SHP77 treated with DMSO at 0.1 percent for 48 hours (cell line): ENCODE measurements around the gene KIRREL3.

ENCODE experiments used
- DNase-seq: peaks from one replicate; lab custom pipeline; 2025; lab: John Stamatoyannopoulos, UW

The KIRREL3 gene

DNA sequence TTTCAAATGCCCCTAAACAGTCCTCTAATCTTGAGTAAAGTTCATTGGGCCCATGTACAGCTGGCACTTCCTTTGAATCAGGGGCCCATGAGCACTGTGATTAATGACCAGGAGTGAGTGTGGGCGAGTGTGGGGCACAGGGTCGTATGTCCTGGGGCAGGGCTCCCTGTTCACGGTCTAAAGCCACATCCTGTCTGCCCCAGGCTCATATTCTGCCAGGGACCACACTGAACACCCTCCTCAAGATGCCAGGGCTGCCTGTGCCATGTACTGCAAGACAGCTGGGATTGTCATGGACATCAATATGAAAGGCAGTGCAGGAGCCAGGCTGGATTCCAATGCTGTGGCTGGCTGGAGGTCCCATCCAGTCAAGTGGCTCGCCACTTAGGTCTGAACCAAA, 130.5 kb downstream of the KIRREL3 start:
- DNase-seq = no peak

DNA sequence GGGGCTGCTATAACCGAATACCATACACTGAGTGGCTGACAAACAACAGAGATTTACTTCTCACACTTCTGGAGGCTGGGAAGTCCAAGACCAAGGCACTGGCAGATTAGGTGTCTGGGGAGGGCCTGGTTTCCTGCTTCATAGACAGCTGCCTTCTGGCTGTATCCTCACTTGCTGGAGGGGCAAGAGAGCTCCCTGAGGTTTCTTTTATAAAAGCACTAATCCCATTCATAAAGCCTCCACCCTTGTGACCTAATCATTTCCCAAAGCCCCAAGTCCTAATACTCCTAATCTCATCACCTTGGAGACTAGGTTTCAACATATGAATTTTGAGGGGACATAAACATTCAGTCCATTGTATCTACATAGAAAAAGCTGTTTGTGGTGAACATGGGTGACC, 131.8 kb downstream of the KIRREL3 start:
- DNase-seq = no peak

DNA sequence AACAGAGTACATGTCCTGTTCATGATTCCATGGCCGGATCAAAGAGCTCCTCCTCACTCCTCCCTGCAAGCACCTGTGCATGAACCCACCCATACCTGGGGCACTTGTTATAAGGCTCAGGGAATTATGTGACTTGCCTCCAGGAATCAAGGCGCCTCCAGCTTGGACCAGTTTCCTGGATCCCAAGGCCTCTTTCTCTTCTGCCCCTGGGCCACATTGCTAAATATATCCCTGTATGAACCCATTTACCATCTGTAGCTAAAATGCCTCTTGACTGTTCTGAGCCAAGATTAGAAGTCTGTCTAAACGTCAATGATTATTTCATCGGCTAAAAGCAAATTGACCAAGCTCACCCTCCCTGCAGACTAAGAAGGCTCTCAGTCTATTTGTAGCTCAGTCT, 135.6 kb downstream of the KIRREL3 start:
- DNase-seq = no peak

DNA sequence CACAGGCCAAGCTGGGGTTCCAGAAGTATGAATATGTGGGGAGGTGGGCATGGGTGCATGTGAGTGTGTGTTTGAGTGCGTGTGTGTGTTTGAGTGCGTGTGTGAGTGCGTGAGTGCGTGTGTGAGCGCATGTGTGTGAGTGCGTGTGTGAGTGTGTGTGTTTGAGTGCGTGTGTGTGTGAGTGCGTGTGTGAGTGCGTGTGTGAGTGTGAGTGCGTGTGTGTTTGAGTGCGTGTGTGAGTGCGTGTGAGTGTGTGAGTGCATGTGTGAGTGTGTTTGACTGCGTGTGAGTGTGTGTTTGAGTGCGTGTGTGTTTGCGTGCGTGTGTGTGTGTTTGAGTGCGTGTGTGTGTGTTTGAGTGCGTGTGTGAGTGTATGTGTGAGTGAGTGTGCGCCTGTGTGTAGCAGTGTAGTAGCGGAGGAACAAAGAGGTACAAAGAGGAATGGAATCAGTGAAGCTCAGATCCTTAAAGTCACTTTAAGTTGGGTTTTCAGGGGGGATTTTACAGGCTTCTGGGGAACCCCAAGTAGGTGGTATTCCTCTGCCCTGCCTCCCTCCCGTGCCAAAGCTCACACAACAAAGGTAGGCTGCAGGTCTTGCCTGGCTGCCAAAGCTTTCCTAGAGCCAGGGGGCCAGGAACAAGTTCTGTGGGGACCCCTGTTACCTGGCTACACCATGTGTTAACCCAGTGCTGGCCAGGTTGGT, 137.1 kb downstream of the KIRREL3 start:
- no peak for DNase-seq

DNA sequence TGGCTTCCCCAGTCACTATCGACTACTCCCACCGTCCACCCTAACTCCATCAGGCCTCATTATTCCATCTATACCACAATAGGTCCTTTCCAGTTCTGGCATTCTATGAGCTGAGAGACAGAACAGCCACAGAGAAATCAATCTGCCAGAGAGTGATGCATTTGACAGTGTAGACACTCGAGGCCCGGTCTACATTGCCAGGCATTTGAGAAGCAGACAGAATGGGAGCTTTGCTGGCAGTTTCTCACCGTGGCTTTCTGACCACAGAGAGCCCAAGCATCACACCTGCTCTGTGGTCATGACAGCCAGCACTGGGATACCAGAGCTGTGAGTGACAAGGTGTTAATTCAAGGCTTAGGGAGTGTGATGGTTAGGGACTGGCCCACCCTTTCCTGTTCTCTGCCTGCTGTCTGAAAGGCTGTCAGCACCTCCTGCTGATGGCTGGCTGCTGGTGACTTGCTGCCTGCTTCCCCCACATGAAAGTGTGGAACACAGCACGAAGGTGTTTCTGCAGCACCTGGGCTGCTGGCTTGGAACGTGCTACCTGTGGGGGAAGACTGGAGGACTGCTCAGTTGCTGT, 137.8 kb downstream of the KIRREL3 start:
- DNase-seq = no peak

DNA sequence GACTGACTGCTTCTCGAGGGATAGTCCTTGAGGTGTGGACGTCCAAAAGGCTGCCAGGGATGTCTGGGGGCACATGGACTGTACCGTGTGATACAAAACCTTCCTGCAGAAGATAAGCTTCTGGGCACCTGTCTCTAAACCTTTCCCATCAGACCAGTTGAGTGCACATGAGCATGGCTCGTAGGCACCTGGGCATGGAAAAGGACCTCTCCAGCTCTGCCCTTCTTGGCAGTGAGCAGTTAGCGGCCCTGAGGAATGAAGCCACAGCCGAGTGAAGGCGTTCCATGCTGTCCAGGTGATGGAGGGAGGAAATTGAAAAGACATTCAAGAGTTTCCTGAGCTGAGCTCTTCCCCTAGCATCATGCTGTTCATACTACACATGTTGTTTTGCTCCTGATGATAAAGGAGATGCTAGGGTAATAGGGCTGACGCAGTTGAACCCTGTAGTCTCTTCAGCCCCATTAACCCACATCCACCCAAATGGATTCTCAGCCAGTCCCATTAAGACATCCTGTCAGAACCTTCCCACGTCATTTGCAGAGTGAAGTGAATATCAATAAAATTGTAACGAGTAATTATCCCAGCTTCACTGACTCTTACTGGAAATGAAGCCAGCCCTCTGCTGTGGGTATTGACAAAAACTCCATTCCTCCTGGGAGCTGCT, 138.6 kb downstream of the KIRREL3 start:
- no peak for DNase-seq

DNA sequence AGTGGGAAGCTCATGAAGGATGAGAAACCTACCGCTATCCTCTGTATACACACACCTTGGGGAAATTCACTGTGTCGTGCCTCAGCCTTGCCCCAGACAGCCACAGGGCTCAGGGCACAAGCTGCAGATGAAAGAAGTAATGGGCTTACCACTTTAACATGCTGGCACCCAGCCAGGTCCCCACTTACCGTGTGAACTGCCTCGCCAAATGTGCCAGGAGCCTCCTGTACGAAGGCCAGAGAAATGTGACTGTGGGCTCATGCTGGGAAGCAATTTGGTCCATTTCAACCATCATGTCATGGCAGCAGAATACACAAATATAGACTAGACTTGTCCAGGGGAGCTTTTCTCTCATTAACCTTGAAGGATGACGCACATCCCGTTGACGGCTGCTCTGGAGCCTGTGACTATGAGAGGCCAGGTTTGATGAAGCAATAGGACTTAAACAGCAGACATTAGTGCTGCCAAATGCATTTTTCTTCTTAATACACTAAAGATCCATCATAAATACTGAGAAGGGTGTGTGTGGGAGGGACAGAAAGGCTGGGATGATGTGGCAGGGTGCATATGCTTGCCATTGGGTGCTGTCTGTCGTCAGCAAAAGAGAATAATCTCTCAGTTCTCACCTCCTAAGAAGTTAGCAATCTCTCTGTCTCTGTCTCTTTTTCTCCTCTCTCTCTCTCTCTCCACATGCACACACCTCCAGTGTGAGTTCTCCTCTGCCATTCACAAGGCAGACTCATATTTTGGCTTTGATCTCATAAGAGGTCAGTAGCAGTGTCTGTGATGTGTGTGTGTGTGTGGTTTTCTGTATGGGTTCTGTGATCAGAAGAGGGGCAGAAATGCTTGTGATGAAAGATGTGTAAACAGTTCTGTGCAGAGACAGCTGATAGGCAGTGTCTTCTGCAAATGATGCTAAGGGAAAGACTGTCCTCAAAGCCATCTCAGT, 142.4 kb downstream of the KIRREL3 start:
- no peak for DNase-seq

DNA sequence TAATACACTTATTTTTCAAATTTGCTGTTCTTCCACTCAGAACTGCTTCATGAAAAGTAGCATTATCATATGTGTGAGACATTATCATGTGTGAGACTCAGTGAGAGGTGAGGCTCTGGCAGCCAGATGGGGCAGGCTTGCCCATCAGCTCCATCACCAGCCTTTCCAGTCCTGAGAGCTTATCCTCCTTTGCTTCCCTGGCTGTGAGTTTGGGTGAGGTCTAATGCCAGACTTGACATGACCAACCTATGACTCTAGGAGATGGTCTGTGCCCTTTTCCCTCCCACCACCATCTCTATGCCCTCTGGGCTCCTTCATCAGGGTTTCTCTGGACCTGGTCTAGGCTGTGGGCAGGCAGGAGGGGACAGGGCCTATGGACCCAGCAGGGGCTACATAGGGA, 145.0 kb downstream of the KIRREL3 start:
- DNase-seq = no peak

DNA sequence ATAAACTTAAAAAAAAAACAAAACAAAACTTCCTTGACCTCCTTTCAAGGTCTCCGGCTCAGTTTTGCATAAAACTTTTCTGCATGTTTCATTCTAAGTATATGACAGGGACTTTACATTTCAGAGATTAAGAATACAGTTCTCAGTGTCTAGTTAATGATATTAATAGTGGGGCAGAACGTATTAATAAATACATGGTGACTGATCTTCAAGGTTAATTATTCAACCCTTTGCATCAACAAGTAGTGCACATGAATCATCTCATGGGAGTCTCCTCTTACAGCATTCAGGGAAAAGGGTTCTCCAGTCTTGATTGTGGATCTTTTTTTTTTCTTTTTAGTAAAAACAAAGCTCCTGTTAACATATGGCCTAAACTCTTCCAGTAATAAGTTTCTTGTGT, 146.8 kb downstream of the KIRREL3 start:
- DNase-seq = no peak

DNA sequence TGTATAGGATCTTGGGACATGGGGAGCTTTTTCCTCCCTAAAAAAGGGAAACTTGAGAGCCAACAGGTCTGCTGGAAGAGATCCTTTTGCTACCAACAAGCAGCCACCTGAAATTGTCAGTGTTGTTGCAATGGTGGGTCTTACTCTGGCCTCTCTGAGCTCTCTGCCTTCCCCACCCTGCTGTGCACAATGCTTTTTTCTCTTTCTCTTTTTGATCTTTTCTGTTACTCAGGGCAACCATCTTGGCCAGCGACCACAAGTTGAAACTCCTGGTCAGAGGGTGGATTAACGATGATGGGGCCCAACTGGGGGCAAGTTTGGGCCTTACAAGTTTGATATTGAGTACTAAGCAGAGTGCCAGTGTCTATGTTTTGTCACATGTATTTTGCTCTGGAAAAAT, 155.8 kb downstream of the KIRREL3 start:
- DNase-seq = no peak

DNA sequence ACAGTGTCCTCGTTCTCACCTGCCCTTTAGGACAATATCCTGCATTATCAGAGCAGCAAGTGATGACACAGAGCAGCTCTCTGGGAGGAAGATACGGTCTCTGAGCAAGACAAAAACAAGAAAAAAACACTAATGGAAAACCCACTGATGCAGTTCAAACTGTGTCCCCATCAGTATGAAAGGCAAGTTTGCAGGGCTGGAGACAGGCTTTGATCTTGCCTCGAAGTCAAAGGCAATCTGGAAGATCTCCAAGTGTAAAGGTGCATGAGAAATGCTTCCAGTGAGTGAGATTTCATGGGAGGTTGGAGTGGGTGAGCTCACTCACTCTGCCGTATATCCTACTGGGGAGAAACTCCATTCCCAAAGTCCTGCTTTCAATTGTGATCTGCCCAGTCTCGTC, 157.5 kb downstream of the KIRREL3 start:
- DNase-seq = no peak

DNA sequence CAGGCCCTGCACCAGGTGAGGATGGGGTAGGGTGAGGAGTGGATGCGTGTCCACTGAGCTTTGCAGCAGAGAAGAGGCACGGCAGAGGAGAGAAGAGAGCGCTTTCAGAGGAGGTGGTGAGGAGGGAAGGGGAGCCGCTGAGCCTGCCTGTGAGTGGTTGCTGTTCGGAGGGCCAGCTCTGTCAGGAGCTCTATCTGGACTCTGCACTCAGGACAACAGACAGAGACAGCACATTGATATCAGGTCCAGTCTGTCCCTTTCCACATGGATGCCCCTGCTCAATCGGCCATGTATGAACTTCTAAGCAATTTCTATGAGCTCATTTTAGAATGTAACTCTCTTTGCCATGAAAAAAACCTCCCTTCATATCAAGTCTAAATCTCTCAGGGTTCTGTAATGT, 158.6 kb downstream of the KIRREL3 start:
- no peak for DNase-seq

DNA sequence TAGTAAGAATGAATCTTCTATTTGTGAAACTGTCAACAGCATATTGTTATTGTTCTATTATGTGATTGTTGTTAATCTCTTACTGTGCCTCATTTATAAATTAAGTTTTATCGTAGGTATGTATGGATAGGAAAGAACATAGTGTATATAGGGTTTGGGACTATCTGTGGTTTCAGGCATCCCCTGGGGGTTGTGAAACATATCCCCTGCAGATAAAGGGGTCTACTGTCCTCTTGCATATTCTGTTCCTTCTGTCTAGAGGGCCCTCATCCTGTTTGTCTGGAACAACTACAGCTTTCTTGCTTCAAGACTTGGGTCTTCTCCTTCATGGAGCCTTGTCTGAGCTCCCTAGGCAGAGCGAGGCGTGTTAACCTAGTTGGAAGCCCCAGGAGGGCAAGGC, 159.6 kb downstream of the KIRREL3 start:
- no peak for DNase-seq

DNA sequence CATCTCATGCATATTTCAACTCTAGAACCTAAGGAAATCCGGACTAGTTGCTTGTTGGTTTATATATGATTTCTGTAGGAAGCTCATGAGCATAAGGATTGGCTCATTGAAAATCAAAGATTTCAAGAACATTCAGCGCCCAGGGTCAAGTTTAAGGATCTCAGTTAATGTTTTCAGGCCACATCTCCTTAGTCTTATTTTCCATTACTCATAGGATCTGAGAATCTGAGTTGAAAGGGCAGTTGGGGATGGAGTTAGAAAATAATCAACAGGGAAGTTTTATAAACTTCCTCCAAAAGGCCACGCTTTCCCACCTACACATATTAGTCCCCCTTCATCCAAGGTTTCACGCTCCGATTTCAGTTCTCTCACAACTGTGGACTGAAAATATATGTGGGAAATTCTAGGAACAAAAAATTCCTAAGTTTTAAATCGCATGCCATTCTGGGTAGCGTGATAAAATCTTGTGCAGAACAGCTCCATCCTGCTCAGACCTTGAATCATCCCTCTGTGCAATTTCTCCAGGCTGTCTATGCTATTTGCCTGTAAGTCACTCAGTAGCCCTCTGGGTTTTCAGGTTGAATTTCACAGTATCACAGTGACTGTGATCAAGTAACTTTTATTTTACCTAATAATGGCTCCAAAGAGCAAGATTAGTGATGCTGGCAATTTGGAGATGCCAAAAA, 160.2 kb downstream of the KIRREL3 start:
- DNase-seq = no peak

DNA sequence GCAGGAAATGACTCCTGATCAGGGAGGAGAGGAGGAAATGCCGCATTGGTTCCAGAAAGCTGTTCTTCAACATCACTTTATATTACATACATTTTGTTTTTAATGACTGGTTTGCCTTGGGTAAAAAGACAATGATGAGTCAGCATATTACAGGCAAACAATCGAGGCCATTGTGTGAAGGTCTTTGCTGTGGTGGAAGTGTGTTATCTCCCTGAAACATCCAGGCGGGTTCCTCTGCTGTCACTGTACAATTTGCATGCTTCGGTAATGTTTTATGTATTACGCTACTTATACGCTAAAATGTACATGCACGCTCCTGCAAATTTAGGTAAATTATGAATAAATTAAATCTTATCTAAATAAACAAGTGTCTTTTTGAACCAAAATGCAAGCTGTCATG, 161.1 kb downstream of the KIRREL3 start:
- no peak for DNase-seq

DNA sequence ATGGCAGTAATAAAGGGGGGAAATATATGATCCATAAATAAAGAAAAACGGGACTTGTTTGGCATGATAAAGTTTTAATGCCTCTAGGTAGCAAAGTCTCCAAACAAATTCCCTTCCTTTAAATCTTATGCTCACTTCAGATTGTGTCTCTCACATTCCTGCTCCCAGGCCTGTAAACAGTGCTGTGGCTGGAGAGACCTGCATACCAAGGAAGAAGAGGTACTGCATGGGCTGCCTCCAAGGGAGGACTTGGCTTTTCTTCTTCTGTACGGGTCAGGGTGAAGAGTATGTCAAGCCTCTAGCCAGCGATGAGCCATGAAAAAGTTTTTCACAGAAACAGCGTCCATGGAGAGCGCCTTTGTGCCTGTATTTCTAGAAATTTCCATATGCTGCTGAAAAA, 161.8 kb downstream of the KIRREL3 start:
- no peak for DNase-seq

DNA sequence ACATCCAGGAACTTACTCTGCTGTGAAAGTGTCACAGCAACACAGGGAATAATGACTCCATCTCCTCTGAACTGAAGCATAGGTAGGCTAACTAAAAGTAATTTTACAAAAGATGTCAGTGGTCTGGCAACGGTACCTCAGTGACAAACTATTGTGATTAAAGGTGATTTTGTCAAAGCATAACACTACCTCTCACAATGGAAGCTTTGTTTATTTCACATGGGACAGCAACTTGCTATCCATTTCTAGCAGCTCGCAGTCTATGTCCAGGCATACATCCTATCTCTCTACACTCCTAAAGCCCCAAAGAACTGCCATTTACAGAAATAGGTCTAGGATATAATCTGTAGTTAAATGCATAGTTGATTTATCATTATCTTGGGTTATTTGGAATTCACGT, 163.0 kb downstream of the KIRREL3 start:
- DNase-seq = no peak

DNA sequence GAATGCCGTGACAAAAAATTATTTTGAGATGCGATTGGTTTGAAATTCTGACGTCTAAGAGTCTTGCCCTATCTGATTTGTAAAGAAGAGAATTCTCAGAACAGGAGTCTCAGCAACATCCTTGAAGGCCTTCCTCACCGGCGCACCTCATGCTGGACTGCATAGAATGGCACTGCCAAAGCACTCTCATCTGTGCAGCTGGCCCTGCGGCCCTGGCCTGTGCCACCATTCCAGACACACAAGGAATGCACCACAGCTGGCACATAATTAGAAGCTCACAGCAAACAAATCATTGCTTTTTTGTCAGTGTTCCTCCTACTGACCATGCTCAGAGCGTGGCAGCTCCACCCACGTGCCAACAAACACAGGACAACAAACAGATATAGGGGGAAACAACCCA, 166.0 kb downstream of the KIRREL3 start:
- no peak for DNase-seq

DNA sequence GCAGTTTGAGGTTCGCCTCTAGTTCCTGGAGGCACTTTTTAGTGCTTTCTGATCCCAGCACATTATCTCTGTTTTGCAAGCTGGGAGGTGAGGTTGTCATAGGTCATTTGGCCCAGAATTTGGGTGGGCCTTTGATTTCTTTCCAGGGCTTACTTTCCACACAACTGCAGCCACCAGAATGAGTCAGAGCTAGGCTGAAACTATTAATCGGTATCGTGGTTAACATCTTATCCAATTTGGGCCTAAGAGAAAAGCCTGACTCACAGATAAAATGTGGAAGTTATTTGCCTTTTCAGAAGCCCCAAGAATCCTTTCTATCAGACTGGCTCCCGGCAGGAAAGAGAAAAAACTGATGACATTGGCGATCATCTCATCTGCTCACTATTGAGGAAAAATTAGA, 166.4 kb downstream of the KIRREL3 start:
- DNase-seq = no peak

DNA sequence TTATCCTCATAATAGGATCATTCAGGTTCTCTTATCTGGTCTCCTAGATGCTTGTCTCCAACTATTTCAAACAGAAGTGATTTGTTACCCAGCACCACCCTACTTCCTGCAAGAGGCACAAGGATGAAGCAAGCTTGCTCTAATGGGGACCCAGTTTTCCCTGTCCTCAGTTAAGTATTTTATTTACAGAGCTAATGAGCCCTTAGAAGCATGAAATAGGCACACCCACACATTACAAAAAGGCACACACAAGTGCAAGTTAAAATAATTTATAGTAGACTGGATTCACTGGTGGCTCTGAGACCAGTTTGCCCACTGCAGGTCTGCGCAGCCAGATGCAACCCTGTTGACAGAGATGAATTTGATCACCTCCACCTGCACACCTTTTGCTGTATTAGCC, 167.5 kb downstream of the KIRREL3 start:
- DNase-seq = no peak

DNA sequence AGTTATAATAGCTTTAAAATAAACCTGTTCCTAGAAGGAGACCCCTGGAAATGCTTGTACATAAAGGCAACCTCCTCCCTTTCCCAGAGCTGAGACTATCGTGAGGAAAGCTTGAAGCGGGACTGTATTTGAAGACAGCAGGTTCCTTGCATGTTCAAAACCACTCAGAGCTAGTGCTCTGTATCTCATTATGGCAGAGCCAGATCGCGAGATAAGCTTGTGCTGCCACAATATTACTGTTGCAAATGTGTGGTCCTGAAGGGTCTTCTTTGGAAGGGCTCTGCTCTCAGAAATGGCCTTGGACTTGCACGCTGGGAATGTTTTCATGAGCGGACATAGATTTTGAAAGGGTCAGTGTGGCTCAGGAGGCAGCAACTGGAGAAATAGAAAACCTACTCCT, 168.2 kb downstream of the KIRREL3 start:
- no peak for DNase-seq

DNA sequence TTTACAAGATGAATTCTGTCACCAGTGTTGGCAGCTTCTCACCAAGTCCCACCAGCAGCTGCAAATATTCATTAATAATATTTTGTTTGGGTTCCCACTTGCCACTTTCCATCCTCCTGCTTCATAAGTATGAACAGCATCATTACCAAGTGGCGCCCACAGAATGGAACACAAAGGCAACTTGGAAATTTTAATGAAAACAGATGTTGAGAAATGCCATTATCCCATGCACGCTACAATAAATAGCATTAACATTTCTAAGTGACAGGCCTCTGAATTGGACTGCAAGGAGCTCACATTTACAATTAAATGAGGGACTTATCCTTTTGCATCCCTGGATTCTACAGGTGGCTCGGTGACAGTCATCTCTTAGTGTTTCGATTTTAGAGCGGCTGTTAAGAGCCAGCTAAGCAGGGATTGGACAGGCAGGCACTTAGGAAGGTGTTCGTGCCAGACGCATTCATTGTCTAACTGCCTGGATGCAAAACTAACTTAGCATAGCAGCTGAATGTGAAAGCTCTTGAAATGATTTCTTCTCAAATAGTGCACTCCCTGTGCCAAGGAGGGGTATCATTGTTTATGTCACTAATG, 170.3 kb downstream of the KIRREL3 start:
- DNase-seq = no peak
